Activated T-helper 1 cell treated with anti-CD3 and anti-CD28 coated beads, Interleukin-12 subunit alpha, Interleukin-12 subunit beta, Interleukin-2, Interleukin-4 antibody, amounts not matched to agents 30 ng/mL and 10 ng/mL and 1 ng/mL, durations not matched to agents 14 hours and 24 hours and 36 hours (primary cell): Measurements from ENCODE around the gene BAG1. TPM values are rescaled to one million over a fixed set of nuclear protein-coding genes. Genes with fewer than 3 reads are reported as not detected.

Experiments
- DNase-seq: peaks from one replicate; pipeline ENCODE4 v3.0.0; 2021; ENCODE audit warnings: low spot score
- H3K27ac Mint-ChIP-seq: one replicate; pipeline ENCODE4 v1.8.0; 2021; ENCODE audit warnings: mild to moderate bottlenecking, mixed read lengths
- H3K27me3 Mint-ChIP-seq: one replicate; pipeline ENCODE4 v1.8.0; 2022; ENCODE audit warnings: mild to moderate bottlenecking, moderate library complexity, mixed read lengths; ENCODE audit not compliant: insufficient read depth
- H3K36me3 Mint-ChIP-seq: one replicate; pipeline ENCODE4 v1.8.0; 2021; ENCODE audit warnings: low read depth, mixed read lengths
- H3K4me1 Mint-ChIP-seq: one replicate; pipeline ENCODE4 v1.8.0; 2021; ENCODE audit warnings: low read depth, mixed read lengths
- H3K4me3 Mint-ChIP-seq: one replicate; pipeline ENCODE4 v1.8.0; 2021; ENCODE audit warnings: mild to moderate bottlenecking, moderate library complexity, mixed read lengths
- H3K9me3 Mint-ChIP-seq: one replicate; pipeline ENCODE4 v1.8.0; 2021; ENCODE audit warnings: mixed read lengths
- intact Hi-C: fragments of 100-400 bp; cut with micrococcal nuclease; formaldehyde crosslinking; loops from one replicate; pipeline ENCODE4 v1.15.1; 2024
- total RNA-seq: library from RNA; stranded (reverse); gene quantifications from 2 replicates; pipeline ENCODE4 v1.2.3, GENCODE V29; 2022

BAG1 gene
- total RNA-seq, 1 donor from 2014 or later, result 78.2 TPM

DNA sequence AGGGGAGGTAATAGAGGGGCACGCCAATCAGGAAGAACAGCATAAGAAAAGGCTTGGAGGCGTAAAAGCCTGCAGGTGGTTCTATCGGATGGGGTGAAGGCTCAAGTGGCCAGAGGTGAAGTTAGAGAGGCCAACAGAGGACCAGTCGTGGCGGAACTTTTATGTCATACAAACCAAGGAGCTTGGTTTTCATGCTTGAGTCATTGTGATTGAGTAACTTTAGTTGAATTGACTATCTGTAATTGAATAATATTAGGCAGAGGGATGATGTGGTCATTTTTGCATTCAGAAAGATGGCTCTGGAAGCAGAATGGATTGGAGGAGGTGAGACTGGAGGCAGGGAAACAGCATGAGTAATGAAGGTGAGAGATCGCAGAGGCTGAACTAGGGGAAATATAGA, 31.7 kb downstream of the BAG1 start:
- Mint-ChIP-seq H3K4me1 (no peaks in the 10 kb centered on the region), H3K27me3 (peaks cover 7% of the 10 kb centered on the region), H3K9me3 (no peaks in the 10 kb centered on the region), H3K27ac (no peak overlapping the region), H3K36me3 (no peaks in the 10 kb centered on the region), H3K4me3 (no peak overlapping the region)
- intact Hi-C loops, result no loop called here
- DNase-seq, result no peak

GRCh38 chr9:33231623-33231942, 32.9 kb downstream of the BAG1 start:
- Mint-ChIP-seq H3K36me3 (no peaks in the 10 kb centered on the region), H3K27me3 (peaks cover 7% of the 10 kb centered on the region), H3K4me3 (no peak overlapping the region), H3K27ac (no peak overlapping the region), H3K9me3 (no peaks in the 10 kb centered on the region), H3K4me1 (peaks cover 5% of the 10 kb centered on the region)
- no peak for DNase-seq
- intact Hi-C loops, result no loop called here

DNA sequence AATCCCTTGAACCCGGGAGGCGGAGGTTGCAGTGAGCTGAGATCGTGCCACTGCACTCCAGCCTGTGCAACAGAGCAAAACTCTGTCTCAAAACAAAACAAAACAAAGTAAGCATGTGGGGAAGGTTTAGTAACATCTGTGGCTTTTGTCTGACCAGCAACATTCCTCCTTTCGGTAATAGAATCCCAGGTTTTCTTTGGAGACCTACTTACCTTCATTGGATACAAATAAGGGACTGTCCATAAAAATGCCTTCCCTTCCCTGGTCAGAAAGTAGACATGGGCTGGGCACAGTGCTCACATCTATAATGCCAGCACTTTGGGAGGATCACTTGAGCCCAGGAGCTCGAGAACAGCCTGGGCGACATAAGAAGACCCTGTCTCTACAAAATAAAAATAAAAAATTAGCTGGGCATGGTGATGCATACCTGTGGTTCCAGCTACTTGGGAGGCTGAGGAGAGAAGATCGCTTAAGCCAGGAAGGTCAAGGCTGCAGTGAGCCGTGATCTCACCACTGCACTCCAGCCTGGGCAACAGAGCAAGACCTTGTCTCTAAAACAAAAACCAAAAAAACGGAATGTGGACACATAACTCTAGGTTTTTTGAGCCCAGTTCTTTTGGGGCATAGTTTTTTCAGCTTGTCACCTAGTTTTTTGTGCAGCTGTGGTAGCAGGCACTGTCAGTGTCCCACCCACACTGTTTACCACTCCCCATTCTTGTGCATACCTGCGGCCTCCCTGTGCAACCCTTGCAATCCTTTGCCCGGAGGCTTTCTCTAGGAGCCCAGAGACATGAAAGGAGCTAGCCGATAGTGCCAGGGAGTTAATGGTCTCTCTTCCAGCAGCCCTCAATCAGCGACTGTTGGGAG, 33.5 kb downstream of the BAG1 start:
- no peak overlapping the region for H3K27ac Mint-ChIP-seq
- H3K4me3 Mint-ChIP-seq, result no peak overlapping the region
- H3K9me3 Mint-ChIP-seq, result no peaks in the 10 kb centered on the region

GRCh38 chr9:33229359-33230114, 35.0 kb downstream of the BAG1 start:
- intact Hi-C loops, result no loop called here

More for the DNA sequence above, 33.5 kb downstream of the BAG1 start:
- Mint-ChIP-seq H3K36me3 (no peaks in the 10 kb centered on the region), H3K4me1 (peaks cover 8% of the 10 kb centered on the region), H3K27me3 (peaks cover 7% of the 10 kb centered on the region)
- intact Hi-C loops, result no loop called here
- DNase-seq, result no peak

GRCh38 chr9:33228606-33229005, 35.9 kb downstream of the BAG1 start:
- Mint-ChIP-seq H3K9me3 (no peaks in the 10 kb centered on the region), H3K4me3 (no peak overlapping the region), H3K36me3 (no peaks in the 10 kb centered on the region), H3K27me3 (no peaks in the 10 kb centered on the region), H3K27ac (no peak overlapping the region), H3K4me1 (peaks cover 18% of the 10 kb centered on the region)
- intact Hi-C loops, result no loop called here
- no peak for DNase-seq

More at GRCh38 chr9:33229359-33230114, 35.0 kb downstream of the BAG1 start:
- Mint-ChIP-seq H3K36me3 (no peaks in the 10 kb centered on the region), H3K27ac (no peak overlapping the region), H3K4me1 (peaks cover 18% of the 10 kb centered on the region), H3K9me3 (no peaks in the 10 kb centered on the region), H3K27me3 (peaks cover under 1% of the 10 kb centered on the region), H3K4me3 (no peak overlapping the region)
- DNase-seq, result no peak

DNA sequence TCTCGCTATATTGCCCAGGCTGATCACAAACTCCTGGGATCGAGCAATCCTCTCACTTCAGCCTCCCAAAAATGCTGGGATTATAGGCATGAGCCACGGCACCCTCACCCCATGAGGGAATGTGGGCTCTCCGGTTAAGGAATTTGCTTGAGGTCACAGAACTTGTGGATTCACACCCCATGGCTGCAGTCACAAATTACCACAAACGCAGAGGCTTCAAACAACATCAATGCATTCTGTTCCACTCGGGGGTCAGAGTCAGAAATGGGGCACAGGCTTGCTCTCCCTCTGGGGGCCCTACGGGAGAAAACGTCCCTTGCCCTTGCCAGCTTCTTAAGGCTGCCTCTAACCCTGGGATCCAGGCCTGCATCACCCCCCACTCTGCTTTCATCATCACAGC, 36.8 kb downstream of the BAG1 start:
- H3K9me3 Mint-ChIP-seq, result no peaks in the 10 kb centered on the region
- H3K4me3 Mint-ChIP-seq, result no peak overlapping the region
- H3K27me3 Mint-ChIP-seq, result no peaks in the 10 kb centered on the region
- H3K36me3 Mint-ChIP-seq, result no peaks in the 10 kb centered on the region
- H3K4me1 Mint-ChIP-seq, result peaks cover 21% of the 10 kb centered on the region
- intact Hi-C loops, result no loop called here
- no peak for DNase-seq
- H3K27ac Mint-ChIP-seq, result no peak overlapping the region

- intact Hi-C loops, result no loop called here
- Mint-ChIP-seq H3K4me1 (peaks cover 23% of the 10 kb centered on the region), H3K27me3 (no peaks in the 10 kb centered on the region), H3K9me3 (no peaks in the 10 kb centered on the region), H3K36me3 (no peaks in the 10 kb centered on the region), H3K4me3 (no peak overlapping the region), H3K27ac (no peak overlapping the region)
- DNase-seq, result no peak
These were observed 37.5 kb downstream of the BAG1 start for GRCh38 chr9:33227008-33227398.

DNA sequence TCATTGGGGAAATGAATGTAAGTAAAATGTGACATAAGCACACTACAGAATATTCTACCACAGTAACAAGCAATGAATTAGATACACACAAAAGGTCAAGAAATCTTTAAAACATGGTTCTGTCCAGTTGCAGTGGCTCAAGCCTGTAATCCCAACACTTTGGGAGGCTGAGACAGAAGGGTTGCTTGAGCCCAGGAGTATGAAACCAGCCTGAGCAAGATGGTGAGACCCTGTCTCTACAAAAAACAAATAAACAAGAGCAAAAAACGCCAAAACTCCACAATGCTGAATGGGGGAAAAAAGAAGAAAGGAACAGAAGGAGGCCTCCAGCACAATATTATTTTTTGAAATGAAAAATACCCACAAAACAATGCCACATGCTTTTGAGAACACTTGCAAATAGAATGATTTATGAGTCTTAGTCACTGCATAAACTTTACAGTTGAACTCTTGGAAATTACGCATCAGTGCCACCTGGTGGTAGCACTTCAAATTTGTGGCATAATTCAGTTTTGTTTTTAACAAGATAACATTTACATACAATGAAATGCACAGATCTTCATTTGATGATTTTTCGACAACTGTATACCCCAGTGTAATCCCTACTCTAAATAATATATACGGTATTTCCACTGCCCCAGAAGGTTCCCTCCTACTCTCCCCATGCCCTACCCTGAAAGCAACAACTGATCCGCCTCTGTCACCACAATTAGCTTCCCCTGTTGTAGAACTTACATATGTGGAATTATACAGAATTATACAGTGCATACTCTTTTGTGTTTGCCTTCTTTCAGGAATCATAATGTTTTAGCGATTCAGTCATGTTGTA, 39.0 kb downstream of the BAG1 start:
- H3K36me3 Mint-ChIP-seq, result no peaks in the 10 kb centered on the region
- intact Hi-C loops, result loop anchor here (1.0 to 2.0 kb wide), 7 partner anchors 23 to 224 kb away; partner anchors contain the start of genes APTX, B4GALT1, BAG1 and SMU1
- H3K4me3 Mint-ChIP-seq, result no peak overlapping the region
- DNase-seq, result peak; percentile 55
- H3K27ac Mint-ChIP-seq, result peak overlapping the region; percentile 70
- H3K4me1 Mint-ChIP-seq, result peaks cover 36% of the 10 kb centered on the region
- H3K9me3 Mint-ChIP-seq, result no peaks in the 10 kb centered on the region
- H3K27me3 Mint-ChIP-seq, result no peaks in the 10 kb centered on the region

GRCh38 chr9:33223696-33224095, 40.8 kb downstream of the BAG1 start:
- Mint-ChIP-seq H3K27me3 (no peaks in the 10 kb centered on the region), H3K4me1 (peaks cover 38% of the 10 kb centered on the region), H3K36me3 (no peaks in the 10 kb centered on the region), H3K9me3 (no peaks in the 10 kb centered on the region), H3K4me3 (no peak overlapping the region), H3K27ac (no peak overlapping the region)
- no peak for DNase-seq
- intact Hi-C loops, result loop anchor here (2.0 kb wide), 1 partner anchor 21 kb away; no protein-coding TSS in a partner anchor

- Mint-ChIP-seq H3K36me3 (no peaks in the 10 kb centered on the region), H3K27ac (no peak overlapping the region), H3K4me3 (no peak overlapping the region), H3K27me3 (peaks cover 11% of the 10 kb centered on the region), H3K4me1 (peaks cover 38% of the 10 kb centered on the region), H3K9me3 (no peaks in the 10 kb centered on the region)
- no peak for DNase-seq
- intact Hi-C loops, result no loop called here
These were observed 42.5 kb downstream of the BAG1 start for GRCh38 chr9:33222031-33222430.

- Mint-ChIP-seq H3K36me3 (no peaks in the 10 kb centered on the region), H3K27me3 (peaks cover 14% of the 10 kb centered on the region), H3K4me3 (no peak overlapping the region), H3K4me1 (peaks cover 33% of the 10 kb centered on the region), H3K9me3 (no peaks in the 10 kb centered on the region), H3K27ac (no peak overlapping the region)
- intact Hi-C loops, result no loop called here
- DNase-seq, result no peak
These were observed 43.0 kb downstream of the BAG1 start for GRCh38 chr9:33221568-33221884.

- H3K9me3 Mint-ChIP-seq, result no peaks in the 10 kb centered on the region
- intact Hi-C loops, result no loop called here
- peaks cover 29% of the 10 kb centered on the region for H3K4me1 Mint-ChIP-seq
- no peak overlapping the region for H3K27ac Mint-ChIP-seq
- H3K27me3 Mint-ChIP-seq, result peaks cover 17% of the 10 kb centered on the region
- H3K36me3 Mint-ChIP-seq, result no peaks in the 10 kb centered on the region
- no peak overlapping the region for H3K4me3 Mint-ChIP-seq
- no peak for DNase-seq
These were observed 43.6 kb downstream of the BAG1 start for GRCh38 chr9:33220681-33221567.
